Fibroblast of pulmonary artery (primary cell): ENCODE data around the gene VAPB.
"Not testable (repeated sequence)": the region's sequence is repeated elsewhere in the genome, so short reads cannot be mapped to it uniquely, and the experiment has no call there.

Experiments used
- DNase-seq: peaks from one replicate; pipeline ENCODE4 v3.0.0-alpha.2; 2010; ENCODE audit warnings: low read depth
- H3K4me3 ChIP-seq: replicated peaks from 2 replicates; pipeline ENCODE4 v1.5.1; 2011; ENCODE audit warnings: low read depth, mild to moderate bottlenecking, control low read depth, low read length, moderate library complexity
- CTCF ChIP-seq: IDR thresholded peaks from 2 replicates; pipeline ENCODE4 v1.5.1; 2011; ENCODE audit warnings: mild to moderate bottlenecking, control low read depth, low read length, inconsistent platforms; ENCODE audit errors: missing control alignments

The VAPB gene

GRCh38 chr20:58416835-58417234, 27.8 kb downstream of the VAPB start:
- no peak for TF ChIP-seq CTCF
- H3K4me3 ChIP-seq = no peak overlapping the region

GRCh38 chr20:58417438-58417837, 28.4 kb downstream of the VAPB start:
- no peak overlapping the region for H3K4me3 ChIP-seq
- no peak for TF ChIP-seq CTCF
- no peak for DNase-seq

More at GRCh38 chr20:58416835-58417234, 27.8 kb downstream of the VAPB start:
- no peak for DNase-seq

- DNase-seq = no peak
- TF ChIP-seq CTCF = no peak
- H3K4me3 ChIP-seq = no peak overlapping the region
Observed at GRCh38 chr20:58418949-58419748, 30.1 kb downstream of the VAPB start.

GRCh38 chr20:58420798-58421496, 31.9 kb downstream of the VAPB start:
- peak; percentile 69 for DNase-seq
- no peak for TF ChIP-seq CTCF
- H3K4me3 ChIP-seq = no peak overlapping the region

GRCh38 chr20:58421497-58421850, 32.4 kb downstream of the VAPB start:
- no peak for TF ChIP-seq CTCF
- no peak for DNase-seq
- no peak overlapping the region for H3K4me3 ChIP-seq

GRCh38 chr20:58424218-58424969, 35.4 kb downstream of the VAPB start:
- no peak for DNase-seq
- TF ChIP-seq CTCF = no peak
- no peak overlapping the region for H3K4me3 ChIP-seq

GRCh38 chr20:58427571-58427970, 38.5 kb downstream of the VAPB start:
- H3K4me3 ChIP-seq, DNase-seq: not testable (repeated sequence)
